BLaER1 (cell line): ENCODE data around the gene PTPRA.
A peak's percentile ranks its signal among the peaks of the same experiment; 100 is the strongest.

Experiments
- H3K27ac ChIP-seq: shearing (Covaris generic); formaldehyde crosslinking; 2 replicates; pipeline ENCODE4 v1.8.1; 2022
- H3K27me3 ChIP-seq: shearing (Covaris generic); formaldehyde crosslinking; 2 replicates; pipeline ENCODE4 v1.8.1; 2022
- H3K36me3 ChIP-seq: shearing (Covaris generic); formaldehyde crosslinking; 2 replicates; pipeline ENCODE4 v1.8.1; 2022
- H3K4me1 ChIP-seq: shearing (Covaris generic); formaldehyde crosslinking; 2 replicates; pipeline ENCODE4 v1.8.1; 2022
- H3K4me2 ChIP-seq: shearing (Covaris generic); formaldehyde crosslinking; 2 replicates; pipeline ENCODE4 v1.8.1; 2022
- H3K4me3 ChIP-seq: shearing (Covaris generic); formaldehyde crosslinking; 2 replicates; pipeline ENCODE4 v1.8.1; 2022
- H3K9ac ChIP-seq: shearing (Covaris generic); formaldehyde crosslinking; 2 replicates; pipeline ENCODE4 v1.8.1; 2022
- H3K9me3 ChIP-seq: shearing (Covaris generic); formaldehyde crosslinking; 2 replicates; pipeline ENCODE4 v1.8.1; 2022
- H4K20me1 ChIP-seq: shearing (Covaris generic); formaldehyde crosslinking; 2 replicates; pipeline ENCODE4 v1.8.1; 2022
- Cebpa-rat ChIP-seq: shearing (Covaris generic); IDR thresholded peaks from 2 replicates; pipeline ENCODE4 v1.8.1; 2022

Gene PTPRA

DNA sequence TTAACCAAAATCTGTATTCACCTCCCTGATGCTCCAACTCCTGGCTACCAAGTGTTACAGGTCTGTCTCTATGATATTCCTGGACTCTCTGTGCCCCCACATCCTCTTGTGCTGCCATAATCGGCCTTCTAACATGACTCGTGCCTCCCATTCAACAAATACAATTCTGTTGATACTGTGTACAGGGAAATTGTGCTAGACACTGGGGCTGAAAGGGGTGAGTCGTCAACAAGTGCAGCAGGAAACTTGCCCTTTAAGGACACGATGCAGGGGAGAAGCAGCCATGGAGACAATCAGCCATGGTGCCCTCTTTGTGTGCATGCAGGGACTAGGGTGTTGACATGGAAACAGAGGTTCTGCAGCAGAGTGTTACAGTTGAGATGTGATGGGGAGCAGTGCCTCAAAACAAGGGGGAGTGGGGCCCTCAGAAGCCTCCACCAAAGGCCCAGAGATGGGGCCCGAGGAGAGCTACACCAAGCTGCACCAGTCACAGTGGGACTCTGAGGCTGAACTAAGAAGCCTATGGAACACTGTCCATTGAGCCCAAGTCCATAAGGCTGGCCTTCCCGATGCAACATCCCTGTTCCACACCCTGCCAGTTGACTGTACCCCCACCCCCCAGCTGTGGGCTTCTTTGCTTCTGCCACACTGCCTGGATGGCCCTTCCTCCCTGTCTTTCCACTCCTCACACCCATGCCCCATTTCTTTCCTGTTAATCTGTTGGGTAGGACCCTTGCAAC, 35.9 kb upstream of the PTPRA start:
- no peaks in the 10 kb centered on the region for H3K27me3 ChIP-seq
- TF ChIP-seq Cebpa-rat, result no peak
- peaks cover 43% of the 10 kb centered on the region for H3K4me1 ChIP-seq
- H3K9me3 ChIP-seq, result no peaks in the 10 kb centered on the region
- H3K4me3 ChIP-seq, result no peak overlapping the region
- H3K9ac ChIP-seq, result no peak overlapping the region
- H3K27ac ChIP-seq, result no peak overlapping the region
- peaks cover 13% of the 10 kb centered on the region; the same call in 1 of the 2 replicates for H3K36me3 ChIP-seq
- no peaks in the 10 kb centered on the region for H4K20me1 ChIP-seq
- peak overlapping the region; percentile 95 for H3K4me2 ChIP-seq

DNA sequence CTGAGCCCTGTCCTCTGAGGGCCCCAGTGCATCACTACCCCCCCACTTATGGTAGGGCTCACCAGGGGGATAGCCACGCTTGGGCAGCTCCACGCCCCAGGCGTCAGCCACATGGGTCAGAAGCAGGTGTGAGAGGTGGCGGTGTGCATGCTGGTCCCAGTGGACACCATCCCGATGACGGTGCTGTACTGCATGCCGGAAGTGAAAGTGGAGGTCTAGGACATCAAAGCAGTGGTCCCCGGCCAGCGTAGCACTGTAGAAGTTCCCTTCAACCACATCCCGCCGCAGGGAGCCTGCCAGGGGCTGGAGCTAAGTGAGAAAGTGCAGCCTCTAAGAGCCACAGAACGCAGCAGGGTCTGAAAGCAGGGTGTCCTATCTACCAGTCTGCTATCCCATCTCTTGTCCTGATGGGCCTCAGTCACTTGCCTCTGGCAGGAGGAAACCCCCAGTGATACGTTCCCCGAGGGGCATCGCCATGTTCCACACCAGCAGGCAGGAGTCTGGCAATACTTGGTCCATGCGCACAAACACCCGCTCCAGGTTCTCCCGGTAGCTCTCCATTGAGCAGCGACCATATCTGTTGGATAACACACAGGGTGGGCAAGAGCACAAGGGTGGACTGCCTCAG, 35.0 kb upstream of the PTPRA start:
- peak overlapping the region; percentile 50; the same call in 1 of the 2 replicates for H3K27ac ChIP-seq
- H3K36me3 ChIP-seq, result peaks cover 13% of the 10 kb centered on the region; the same call in 1 of the 2 replicates
- H3K4me1 ChIP-seq, result peaks cover 43% of the 10 kb centered on the region
- H3K9ac ChIP-seq, result no peak overlapping the region
- no peaks in the 10 kb centered on the region for H3K27me3 ChIP-seq
- H3K4me3 ChIP-seq, result no peak overlapping the region
- H4K20me1 ChIP-seq, result no peaks in the 10 kb centered on the region
- no peak for TF ChIP-seq Cebpa-rat
- peak overlapping the region; percentile 95 for H3K4me2 ChIP-seq
- H3K9me3 ChIP-seq, result no peaks in the 10 kb centered on the region

DNA sequence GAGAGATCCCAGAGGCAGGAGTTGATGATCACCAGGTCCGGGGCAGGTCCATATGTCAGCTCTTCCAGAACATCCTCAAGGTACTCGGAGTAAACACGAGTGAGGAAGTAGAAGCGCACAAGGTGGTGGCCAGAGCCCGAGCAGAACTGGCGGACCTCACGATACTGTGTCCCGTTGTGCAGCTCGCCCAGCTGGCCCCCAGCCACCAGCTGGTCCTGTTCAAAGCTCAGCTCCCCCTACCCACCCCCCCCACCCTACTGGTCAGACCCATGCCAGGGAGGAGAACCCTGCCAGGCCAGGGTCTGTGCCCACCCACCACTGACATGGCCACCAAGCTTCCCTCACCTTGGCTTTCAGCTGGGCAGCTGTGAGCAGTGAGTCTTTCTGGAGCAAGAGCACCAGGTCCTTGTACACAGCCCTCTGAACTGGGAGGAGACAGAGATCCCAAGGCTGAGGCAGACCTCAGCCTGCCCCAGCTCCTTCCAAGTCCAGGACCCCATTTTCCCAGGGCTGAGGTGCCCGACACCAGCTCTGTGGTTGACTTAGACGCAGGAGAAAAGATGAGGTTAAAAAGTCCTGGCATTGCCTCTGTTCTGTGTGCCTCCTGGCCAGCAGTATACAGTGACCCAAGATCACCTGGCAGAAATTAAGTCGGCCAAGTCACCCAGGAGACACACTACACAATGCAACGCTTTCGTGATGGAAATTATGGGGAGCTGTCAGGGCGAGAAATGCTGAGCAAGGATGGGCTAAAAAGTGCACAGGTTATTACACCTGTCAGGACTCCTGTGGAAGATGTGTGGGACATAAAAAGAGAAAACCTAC, 34.2 kb upstream of the PTPRA start:
- no peak for TF ChIP-seq Cebpa-rat
- no peak overlapping the region for H3K9ac ChIP-seq
- no peaks in the 10 kb centered on the region for H3K9me3 ChIP-seq
- peaks cover 43% of the 10 kb centered on the region for H3K4me1 ChIP-seq
- H4K20me1 ChIP-seq, result no peaks in the 10 kb centered on the region
- no peaks in the 10 kb centered on the region for H3K27me3 ChIP-seq
- peak overlapping the region; percentile 83; the same call in 1 of the 2 replicates for H3K4me3 ChIP-seq
- peak overlapping the region; percentile 50; the same call in 1 of the 2 replicates for H3K27ac ChIP-seq
- peak overlapping the region; percentile 95 for H3K4me2 ChIP-seq
- peaks cover 13% of the 10 kb centered on the region; the same call in 1 of the 2 replicates for H3K36me3 ChIP-seq

DNA sequence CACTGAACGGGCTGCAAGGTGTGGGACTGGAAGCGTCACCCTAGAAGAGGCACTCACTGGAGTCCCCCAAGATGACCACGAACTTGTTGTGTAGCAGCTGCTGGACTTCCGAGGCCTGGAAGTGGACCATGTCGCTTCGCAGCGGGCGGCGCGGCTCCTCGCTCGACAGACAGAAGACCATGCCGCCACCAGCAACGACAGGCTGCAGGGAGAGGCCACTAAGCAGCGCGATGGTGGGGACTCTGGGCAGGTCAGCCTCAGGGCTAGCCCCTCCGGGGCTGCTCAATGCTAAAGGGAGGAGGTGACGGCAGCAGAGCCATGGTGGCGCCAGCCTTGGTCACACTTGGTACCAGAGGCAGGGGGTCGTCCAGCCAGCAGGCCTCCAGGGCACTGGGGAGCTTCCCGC, 33.5 kb upstream of the PTPRA start:
- TF ChIP-seq Cebpa-rat, result no peak
- Histone ChIP-seq H4K20me1 (no peaks in the 10 kb centered on the region), H3K9me3 (no peaks in the 10 kb centered on the region), H3K9ac (peak overlapping the region; percentile 92), H3K4me3 (peak overlapping the region; percentile 83), H3K27ac (peak overlapping the region; percentile 97), H3K27me3 (no peaks in the 10 kb centered on the region), H3K36me3 (peaks cover 13% of the 10 kb centered on the region; the same call in 1 of the 2 replicates), H3K4me2 (peak overlapping the region; percentile 95), H3K4me1 (peaks cover 43% of the 10 kb centered on the region)

DNA sequence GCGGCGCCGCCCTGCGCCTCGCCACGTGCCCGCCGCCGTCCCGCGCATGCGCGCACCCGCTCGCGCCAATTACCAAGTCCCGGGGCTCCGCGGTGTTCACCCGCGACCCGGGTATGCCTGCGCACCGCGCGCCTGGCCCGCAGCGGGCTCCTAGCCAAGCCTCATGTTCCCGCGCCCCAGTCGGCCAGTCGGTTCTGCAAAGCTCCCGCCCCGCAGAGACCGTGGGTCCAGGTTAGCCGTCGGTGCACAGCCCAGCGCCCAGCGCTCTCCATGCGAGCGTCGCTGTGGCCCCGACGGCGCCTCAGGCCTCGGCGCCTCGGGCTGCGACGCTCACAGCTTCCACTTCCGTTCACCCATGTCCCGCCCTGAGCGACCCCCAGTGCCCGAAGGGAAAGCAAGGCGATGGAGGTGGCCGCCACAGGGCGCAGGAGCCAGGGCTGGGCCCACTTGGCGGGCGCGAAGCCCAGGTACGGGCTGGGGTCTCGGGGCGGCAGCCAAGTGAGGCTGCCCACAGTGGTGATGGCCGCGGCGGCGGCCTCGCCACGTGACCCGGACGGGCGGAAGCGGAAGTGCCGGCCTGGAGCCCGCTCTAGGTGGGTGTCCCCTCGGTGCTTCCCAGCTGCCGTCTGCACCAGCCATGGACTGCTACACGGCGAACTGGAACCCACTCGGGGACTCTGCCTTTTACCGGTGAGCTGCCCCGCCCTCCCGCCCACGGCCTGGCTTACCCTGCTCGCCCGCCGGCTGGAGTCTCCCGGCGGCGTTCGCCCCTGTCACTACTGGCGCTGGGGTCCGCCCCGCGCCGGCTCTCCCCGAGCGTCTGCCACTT, 32.9 kb upstream of the PTPRA start, which contains the start of the genes PCED1A and VPS16:
PCED1A (minus strand) TSS at position 518 of the 829 bp plus-strand sequence. CDS start 743 bp downstream, outside the sequence.
VPS16 (plus strand) TSS at position 608 of the 829 bp plus-strand sequence; CDS start at position 638, 30 bp downstream.
- Histone ChIP-seq H3K36me3 (peaks cover 11% of the 10 kb centered on the region; the same call in 1 of the 2 replicates), H3K4me3 (peak within 1 kb of the TSS; percentile 83), H3K27me3 (no peaks in the 10 kb centered on the region), H3K27ac (peak within 1 kb of the TSS; percentile 97), H3K4me2 (peak within 1 kb of the TSS; percentile 95), H3K4me1 (peaks cover 43% of the 10 kb centered on the region), H3K9me3 (no peaks in the 10 kb centered on the region), H4K20me1 (no peaks in the 10 kb centered on the region), H3K9ac (peak within 1 kb of the TSS; percentile 92)
- no peak for TF ChIP-seq Cebpa-rat

GRCh38 chr20:2840967-2841531, 32.2 kb upstream of the PTPRA start:
- Histone ChIP-seq H3K4me3 (peak overlapping the region; percentile 83), H3K4me2 (peak overlapping the region; percentile 90), H3K9ac (peak overlapping the region; percentile 83), H3K4me1 (peaks cover 43% of the 10 kb centered on the region), H4K20me1 (no peaks in the 10 kb centered on the region), H3K9me3 (no peaks in the 10 kb centered on the region), H3K27me3 (no peaks in the 10 kb centered on the region), H3K27ac (peak overlapping the region; percentile 58), H3K36me3 (peaks cover 6% of the 10 kb centered on the region; the same call in 1 of the 2 replicates)
- TF ChIP-seq Cebpa-rat, result no peak

DNA sequence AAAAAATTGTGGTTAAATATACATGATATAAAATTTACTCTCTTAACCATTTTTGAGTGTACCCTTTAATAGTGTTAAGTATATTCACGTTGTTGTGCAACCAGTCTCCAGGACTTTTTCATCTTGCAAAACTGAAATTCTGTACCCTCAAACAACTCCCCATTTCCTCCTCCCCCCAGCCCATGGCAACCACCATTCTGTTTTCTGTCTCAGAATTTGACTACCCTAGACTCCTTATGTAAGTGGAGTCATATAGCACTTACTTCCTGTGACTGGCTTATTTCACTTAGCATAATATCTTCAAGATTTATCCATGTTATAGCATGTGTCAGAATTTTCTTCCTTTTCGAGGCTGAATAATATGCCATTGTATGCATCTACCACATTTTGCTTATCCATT, 27.7 kb upstream of the PTPRA start:
- no peak overlapping the region for H3K4me3 ChIP-seq
- H4K20me1 ChIP-seq, result no peaks in the 10 kb centered on the region
- no peaks in the 10 kb centered on the region for H3K27me3 ChIP-seq
- H3K4me2 ChIP-seq, result no peak overlapping the region
- H3K27ac ChIP-seq, result no peak overlapping the region
- no peak for TF ChIP-seq Cebpa-rat
- peaks cover 12% of the 10 kb centered on the region for H3K4me1 ChIP-seq
- no peaks in the 10 kb centered on the region for H3K36me3 ChIP-seq
- no peaks in the 10 kb centered on the region for H3K9me3 ChIP-seq
- H3K9ac ChIP-seq, result no peak overlapping the region

- no peak for TF ChIP-seq Cebpa-rat
- no peaks in the 10 kb centered on the region for H3K36me3 ChIP-seq
- H3K27ac ChIP-seq, result no peak overlapping the region
- no peak overlapping the region for H3K4me3 ChIP-seq
- peaks cover 4% of the 10 kb centered on the region for H3K4me1 ChIP-seq
- H4K20me1 ChIP-seq, result no peaks in the 10 kb centered on the region
- H3K9ac ChIP-seq, result no peak overlapping the region
- H3K4me2 ChIP-seq, result no peak overlapping the region
- H3K27me3 ChIP-seq, result no peaks in the 10 kb centered on the region
- no peaks in the 10 kb centered on the region for H3K9me3 ChIP-seq
Measured at GRCh38 chr20:2846698-2847097, 26.6 kb upstream of the PTPRA start.
